ENCODE measurements around the gene PILRB. TPM values are rescaled to one million over a fixed set of nuclear protein-coding genes. Genes with fewer than 3 reads are reported as not detected.
"Not testable (repeated sequence)": the region's sequence is repeated elsewhere in the genome, so short reads cannot be mapped to it uniquely, and the experiment has no call there.

The PILRB gene
- polyA plus RNA-seq, 1 donor: 18.0 TPM

- DNase-seq: no peak
These were observed 20.3 kb downstream of the PILRB start for GRCh38 chr7:100378114-100378755.

GRCh38 chr7:100380196-100380595, 22.3 kb downstream of the PILRB start:
- no peak for DNase-seq

- not testable (repeated sequence) for DNase-seq
These were observed 23.8 kb downstream of the PILRB start for GRCh38 chr7:100381531-100382233.

- DNase-seq: not testable (repeated sequence)
These were observed 24.4 kb downstream of the PILRB start for GRCh38 chr7:100382234-100382853.

GRCh38 chr7:100384628-100385294, 26.8 kb downstream of the PILRB start:
- DNase-seq: no peak

- no peak for DNase-seq
These were observed 29.0 kb downstream of the PILRB start for GRCh38 chr7:100386940-100387339.

GRCh38 chr7:100387695-100388094, 29.8 kb downstream of the PILRB start:
- no peak for DNase-seq

GRCh38 chr7:100389437-100390088, 31.6 kb downstream of the PILRB start:
- no peak for DNase-seq

GRCh38 chr7:100390286-100391009, 32.5 kb downstream of the PILRB start:
- no peak for DNase-seq

- DNase-seq: no peak
These were observed 35.5 kb downstream of the PILRB start for GRCh38 chr7:100393233-100393905.

- DNase-seq: no peak
These were observed 36.2 kb downstream of the PILRB start for GRCh38 chr7:100394077-100394476.

- DNase-seq: no peak
These were observed 38.6 kb downstream of the PILRB start for GRCh38 chr7:100396421-100396982.

GRCh38 chr7:100397315-100398081, 39.6 kb downstream of the PILRB start:
- DNase-seq: no peak

- no peak for DNase-seq
These were observed 40.3 kb downstream of the PILRB start for GRCh38 chr7:100398239-100398638.

GRCh38 chr7:100400041-100400440, 42.1 kb downstream of the PILRB start:
- no peak for DNase-seq

GRCh38 chr7:100400656-100401055, 42.7 kb downstream of the PILRB start:
- DNase-seq: no peak

GRCh38 chr7:100401811-100402210, 43.9 kb downstream of the PILRB start:
- no peak for DNase-seq

- DNase-seq: no peak
These were observed 44.3 kb downstream of the PILRB start for GRCh38 chr7:100402241-100402640.

GRCh38 chr7:100406767-100407166, 48.9 kb downstream of the PILRB start:
- no peak for DNase-seq

Data from hindlimb muscle (tissue), 1 donor.